Endothelial cell of umbilical vein (primary cell): ENCODE data around the gene FAM187B. TPM values are rescaled to one million over a fixed set of nuclear protein-coding genes. Genes with fewer than 3 reads are reported as not detected.

ENCODE experiments used
- BruUV-seq: library from RNA; stranded (reverse); fragments of 400-500 nt; replicated peaks from 2 replicates; lab custom pipeline; 2021; lab: Mats Ljungman, UMichigan
- CTCF ChIA-PET: fragments of 300-600, 350-600 bp; sonication (Branson Sonifier 250); formaldehyde crosslinking; loops from one replicate; lab custom pipeline; 2021; ENCODE audit warnings: antibody characterized with exemption, inconsistent platforms; lab: Charles Lee
- POLR2A ChIA-PET: fragments of 300-600, 350-600 bp; sonication (Branson Sonifier 250); formaldehyde crosslinking; loops from one replicate; lab custom pipeline; 2021; ENCODE audit warnings: antibody characterized with exemption, inconsistent platforms; lab: Charles Lee
- DNase-seq: peaks from one replicate; pipeline ENCODE4 v3.0.0-alpha.2; 2011; ENCODE audit warnings: low read depth, low spot score
- FAIRE-seq: peaks from 2 replicates; lab custom pipeline; 2011; peaks lifted over from hg19 to GRCh38; lab: Jason Lieb, UNC
- H2AFZ ChIP-seq: 2 replicates; pipeline ENCODE4 v1.6.0; 2012; ENCODE audit warnings: low read depth, low read length, control low read depth, inconsistent platforms
- H3K27ac ChIP-seq: 2 replicates; pipeline ENCODE4 v1.5.1; 2011; ENCODE audit warnings: low read depth, mild to moderate bottlenecking, control low read depth, low read length, moderate library complexity; ENCODE audit not compliant: insufficient read depth
- H3K27me3 ChIP-seq, 2 experiments: 2 replicates each; pipeline versions ENCODE4 v1.6.0 to v1.6.1; 2011; ENCODE audit warnings: low read length in 2 of 2, mixed read lengths in 1 of 2; ENCODE audit not compliant: control insufficient read depth in 2 of 2, insufficient read depth in 2 of 2
- H3K36me3 ChIP-seq, 2 experiments: 2 replicates in 1 of 2; 3 replicates in 1 of 2; pipeline ENCODE4 v1.5.1; 2011; ENCODE audit warnings: low read length in 2 of 2, mild to moderate bottlenecking in 1 of 2, moderate library complexity in 1 of 2; ENCODE audit not compliant: control insufficient read depth in 2 of 2, insufficient read depth in 2 of 2; ENCODE audit errors: extremely low read depth in 1 of 2
- H3K4me1 ChIP-seq: 3 replicates; pipeline ENCODE4 v1.5.1; 2011; ENCODE audit warnings: mild to moderate bottlenecking, low read length; ENCODE audit not compliant: control insufficient read depth, insufficient read depth; ENCODE audit errors: extremely low read depth
- H3K4me2 ChIP-seq: 2 replicates; pipeline ENCODE4 v1.6.1; 2011; ENCODE audit warnings: low read length, control low read depth, mixed read lengths; ENCODE audit not compliant: insufficient read depth
- H3K4me3 ChIP-seq, 3 experiments: fragments of 200-600 bp in 1 of 3; sonication (generic), shearing (Covaris generic) in 1 of 3; replicated peaks in 1 of 3; 2 replicates each; pipeline ENCODE4 v1.5.1; 2011 to 2016; ENCODE audit warnings: control low read depth in 3 of 3, low read length in 3 of 3, mild to moderate bottlenecking in 2 of 3, inconsistent platforms in 1 of 3, low read depth in 1 of 3, moderate library complexity in 1 of 3; ENCODE audit not compliant: insufficient read depth in 1 of 3
- H3K79me2 ChIP-seq: 2 replicates; pipeline ENCODE4 v1.6.0; 2012; ENCODE audit warnings: low read length, inconsistent platforms; ENCODE audit not compliant: control insufficient read depth, insufficient read depth
- H3K9ac ChIP-seq: replicated peaks from 2 replicates; pipeline ENCODE3; 2011; ENCODE audit warnings: low read length, control low read depth; ENCODE audit not compliant: insufficient read depth; ENCODE audit errors: extremely low read depth
- H3K9me1 ChIP-seq: replicated peaks from 3 replicates; pipeline ENCODE4 v1.6.0; 2011; ENCODE audit warnings: mild to moderate bottlenecking, low read length; ENCODE audit not compliant: control insufficient read depth, insufficient read depth; ENCODE audit errors: extremely low read depth
- H3K9me3 ChIP-seq: replicated peaks from 2 replicates; pipeline ENCODE4 v1.5.1; 2012; ENCODE audit warnings: low read length, inconsistent platforms; ENCODE audit not compliant: control insufficient read depth, insufficient read depth
- H4K20me1 ChIP-seq: replicated peaks from 2 replicates; pipeline ENCODE3; 2011; ENCODE audit warnings: mild to moderate bottlenecking, low read length; ENCODE audit not compliant: control insufficient read depth, insufficient read depth; ENCODE audit errors: extremely low read depth
- EZH2 ChIP-seq: IDR thresholded peaks from 2 replicates; pipeline ENCODE4 v1.6.1; 2012; ENCODE audit warnings: borderline replicate concordance, low read depth, mild to moderate bottlenecking, moderate library complexity, low read length, inconsistent platforms; ENCODE audit not compliant: severe bottlenecking
- FOS ChIP-seq: IDR thresholded peaks from 2 replicates; pipeline ENCODE4 v1.6.1; 2011; ENCODE audit warnings: mild to moderate bottlenecking, low read length, moderate library complexity, borderline replicate concordance; ENCODE audit not compliant: insufficient read depth
- GATA2 ChIP-seq: IDR thresholded peaks from 2 replicates; pipeline ENCODE4 v1.7.0; 2011; ENCODE audit warnings: low read depth, mild to moderate bottlenecking, moderate library complexity, mixed read lengths, low read length; ENCODE audit not compliant: insufficient read length, insufficient read depth
- JUN ChIP-seq: IDR thresholded peaks from 2 replicates; pipeline ENCODE4 v1.6.1; 2011; ENCODE audit warnings: borderline replicate concordance, low read depth; ENCODE audit not compliant: insufficient read length, insufficient read depth
- MYC ChIP-seq: IDR thresholded peaks from one replicate; pipeline ENCODE4 v1.6.1; 2011; ENCODE audit warnings: mild to moderate bottlenecking, low read depth, low read length
- POLR2A ChIP-seq: IDR thresholded peaks from 2 replicates; pipeline ENCODE4 v1.6.1; 2012; ENCODE audit warnings: low read depth, mild to moderate bottlenecking, control low read depth, low read length
- POLR2AphosphoS5 ChIP-seq: IDR thresholded peaks from 2 replicates; pipeline ENCODE4 v1.6.1; 2012; ENCODE audit warnings: low read depth, mild to moderate bottlenecking, control low read depth, low read length, moderate library complexity; ENCODE audit not compliant: insufficient read depth
- dilution Hi-C: fragments of 300-500 bp; cut with MboI; formaldehyde crosslinking; loops from one replicate; pipeline ENCODE4 v1.15.0; 2019; ENCODE audit warnings: low sequenced_read_pairs; ENCODE audit not compliant: extremely low pct_ligation_motif_present
- intact Hi-C: fragments of 100-400 bp; cut with micrococcal nuclease; formaldehyde crosslinking; loops from one replicate; pipeline ENCODE4 v1.10.0; 2022
- polyA plus RNA-seq, 4 experiments: library from polyadenylated mRNA; depleted of rRNA in 3 of 4; stranded (reverse) in 3 of 4; unstranded in 1 of 4; fragments of >200 nt; gene quantifications; 2 replicates each; pipeline versions ENCODE4 v1.2.1 to v1.2.3, GENCODE V29; 2011 to 2012; ENCODE audit warnings: missing spikeins in 1 of 4
- total RNA-seq: library from RNA; stranded (reverse); gene quantifications from 2 replicates; pipeline ENCODE4 v1.2.3, GENCODE V29; 2021
- TF ChIP-seq, protein P1 (sequence below): IDR thresholded peaks from 2 replicates; pipeline ENCODE4 v1.6.1; 2011; ENCODE audit not compliant: insufficient read depth, insufficient read length
- TF ChIP-seq, protein P2 (sequence below), 2 donors: IDR thresholded peaks; 1 replicate in 1 of 2; 2 replicates in 1 of 2; pipeline ENCODE4 v1.5.1; 2011; ENCODE audit warnings: low read length in 2 of 2, mild to moderate bottlenecking in 2 of 2, moderate library complexity in 2 of 2, control low read depth in 1 of 2, inconsistent platforms in 1 of 2, low read depth in 1 of 2; ENCODE audit not compliant: insufficient read depth in 1 of 2; ENCODE audit errors: extremely low read depth in 1 of 2

FAM187B gene
- total and polyA plus RNA-seq, 2 donors (not counting 3 experiments of a cell fraction or from before 2014, with no cell fraction given), result not detected

DNA sequence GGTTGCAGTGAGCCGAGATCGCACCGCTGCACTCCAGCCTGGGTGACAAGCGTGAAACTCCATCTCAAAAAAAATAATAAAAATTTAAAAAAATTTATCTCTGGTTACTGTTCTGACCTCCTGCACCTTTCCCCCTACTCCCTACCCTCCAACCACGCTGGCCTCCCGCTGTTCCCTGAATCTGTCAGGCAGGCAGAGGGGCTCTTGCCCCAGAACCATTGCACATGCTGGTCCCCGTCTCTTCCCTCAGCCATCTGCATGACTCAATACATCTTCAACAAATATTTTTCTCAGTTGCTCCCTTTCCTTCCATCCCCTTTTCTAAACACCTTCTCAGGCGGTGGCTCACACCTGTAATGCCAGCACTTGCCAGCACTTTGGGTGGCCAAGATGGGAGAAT, 1.1 kb upstream of the FAM187B start:
- ChIA-PET CTCF (no interaction called here), POLR2A (no interaction called here)
- no TSS peak for BruUV-seq
- H3K36me3 ChIP-seq, result no peaks in the 10 kb centered on the region
- TF ChIP-seq EZH2 (no peak), FOS (no peak), GATA2 (no peak), MYC (no peak), POLR2AphosphoS5 (no peak), JUN (no peak), POLR2A (no peak)
- TF ChIP-seq, protein P1, sequence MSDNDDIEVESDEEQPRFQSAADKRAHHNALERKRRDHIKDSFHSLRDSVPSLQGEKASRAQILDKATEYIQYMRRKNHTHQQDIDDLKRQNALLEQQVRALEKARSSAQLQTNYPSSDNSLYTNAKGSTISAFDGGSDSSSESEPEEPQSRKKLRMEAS, result no peak
- TF ChIP-seq, protein P2, sequence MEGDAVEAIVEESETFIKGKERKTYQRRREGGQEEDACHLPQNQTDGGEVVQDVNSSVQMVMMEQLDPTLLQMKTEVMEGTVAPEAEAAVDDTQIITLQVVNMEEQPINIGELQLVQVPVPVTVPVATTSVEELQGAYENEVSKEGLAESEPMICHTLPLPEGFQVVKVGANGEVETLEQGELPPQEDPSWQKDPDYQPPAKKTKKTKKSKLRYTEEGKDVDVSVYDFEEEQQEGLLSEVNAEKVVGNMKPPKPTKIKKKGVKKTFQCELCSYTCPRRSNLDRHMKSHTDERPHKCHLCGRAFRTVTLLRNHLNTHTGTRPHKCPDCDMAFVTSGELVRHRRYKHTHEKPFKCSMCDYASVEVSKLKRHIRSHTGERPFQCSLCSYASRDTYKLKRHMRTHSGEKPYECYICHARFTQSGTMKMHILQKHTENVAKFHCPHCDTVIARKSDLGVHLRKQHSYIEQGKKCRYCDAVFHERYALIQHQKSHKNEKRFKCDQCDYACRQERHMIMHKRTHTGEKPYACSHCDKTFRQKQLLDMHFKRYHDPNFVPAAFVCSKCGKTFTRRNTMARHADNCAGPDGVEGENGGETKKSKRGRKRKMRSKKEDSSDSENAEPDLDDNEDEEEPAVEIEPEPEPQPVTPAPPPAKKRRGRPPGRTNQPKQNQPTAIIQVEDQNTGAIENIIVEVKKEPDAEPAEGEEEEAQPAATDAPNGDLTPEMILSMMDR (IDR thresholded peaks at IDR 0.05; ENCODE audit: extremely low read depth in 1 of 2, insufficient read depth in 1 of 2, low read depth in 1 of 2, low read length in 2 of 2), result no peak
- no peaks in the 10 kb centered on the region for H3K9me3 ChIP-seq
- H3K4me2 ChIP-seq, result no peak overlapping the region
- H3K9ac ChIP-seq, result no peak overlapping the region
- DNase-seq, result no peak
- H3K4me3 ChIP-seq, result no peak overlapping the region
- no peak for FAIRE-seq
- no peaks in the 10 kb centered on the region for H4K20me1 ChIP-seq
- intact Hi-C loops (no loop called here), dilution Hi-C loops (no loop called here)
- no peaks in the 10 kb centered on the region for H3K79me2 ChIP-seq
- peaks cover 0 to 2% of the 10 kb centered on the region in 2 experiments for H3K27me3 ChIP-seq
- no peaks in the 10 kb centered on the region for H3K9me1 ChIP-seq
- no peaks in the 10 kb centered on the region for H3K4me1 ChIP-seq
- no peak overlapping the region for H2AFZ ChIP-seq
- H3K27ac ChIP-seq, result no peak overlapping the region
